D721Med (cell line): Measurements from ENCODE around the gene CADM1.

Experiments
- DNase-seq: peaks from one replicate; pipeline ENCODE4 v3.0.0; 2011; ENCODE audit warnings: low spot score; ENCODE audit not compliant: insufficient read length
- FAIRE-seq: peaks from 2 replicates; lab custom pipeline; 2011; peaks lifted over from hg19 to GRCh38; lab: Jason Lieb, UNC
- TF ChIP-seq, protein P1 (sequence below): IDR thresholded peaks from 2 replicates; pipeline ENCODE4 v1.5.1; 2012; ENCODE audit warnings: mild to moderate bottlenecking, control low read depth; ENCODE audit not compliant: insufficient read depth; ENCODE audit errors: missing control alignments

Gene CADM1

DNA sequence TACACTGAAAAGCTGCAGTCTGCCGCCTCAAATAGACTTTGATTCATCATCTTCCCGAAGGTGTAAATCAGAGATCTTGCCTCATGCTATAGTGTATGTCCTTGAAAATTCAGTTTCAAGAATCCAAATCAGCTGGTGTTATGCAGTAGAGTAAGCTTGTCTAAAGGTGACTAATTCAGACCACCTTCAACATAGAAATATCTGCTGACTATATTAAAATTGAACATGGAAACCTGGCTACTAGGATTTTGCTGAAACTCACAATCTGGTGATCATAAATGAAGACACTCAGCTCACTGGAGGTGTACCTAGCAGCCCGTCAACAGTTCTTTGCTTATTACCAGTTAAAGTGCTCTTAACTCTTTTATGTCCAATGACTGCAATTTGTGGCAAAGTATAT, 266.6 kb downstream of the CADM1 start:
- DNase-seq (no peak), FAIRE-seq (no peak)
- TF ChIP-seq, protein P1, sequence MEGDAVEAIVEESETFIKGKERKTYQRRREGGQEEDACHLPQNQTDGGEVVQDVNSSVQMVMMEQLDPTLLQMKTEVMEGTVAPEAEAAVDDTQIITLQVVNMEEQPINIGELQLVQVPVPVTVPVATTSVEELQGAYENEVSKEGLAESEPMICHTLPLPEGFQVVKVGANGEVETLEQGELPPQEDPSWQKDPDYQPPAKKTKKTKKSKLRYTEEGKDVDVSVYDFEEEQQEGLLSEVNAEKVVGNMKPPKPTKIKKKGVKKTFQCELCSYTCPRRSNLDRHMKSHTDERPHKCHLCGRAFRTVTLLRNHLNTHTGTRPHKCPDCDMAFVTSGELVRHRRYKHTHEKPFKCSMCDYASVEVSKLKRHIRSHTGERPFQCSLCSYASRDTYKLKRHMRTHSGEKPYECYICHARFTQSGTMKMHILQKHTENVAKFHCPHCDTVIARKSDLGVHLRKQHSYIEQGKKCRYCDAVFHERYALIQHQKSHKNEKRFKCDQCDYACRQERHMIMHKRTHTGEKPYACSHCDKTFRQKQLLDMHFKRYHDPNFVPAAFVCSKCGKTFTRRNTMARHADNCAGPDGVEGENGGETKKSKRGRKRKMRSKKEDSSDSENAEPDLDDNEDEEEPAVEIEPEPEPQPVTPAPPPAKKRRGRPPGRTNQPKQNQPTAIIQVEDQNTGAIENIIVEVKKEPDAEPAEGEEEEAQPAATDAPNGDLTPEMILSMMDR: no peak

DNA sequence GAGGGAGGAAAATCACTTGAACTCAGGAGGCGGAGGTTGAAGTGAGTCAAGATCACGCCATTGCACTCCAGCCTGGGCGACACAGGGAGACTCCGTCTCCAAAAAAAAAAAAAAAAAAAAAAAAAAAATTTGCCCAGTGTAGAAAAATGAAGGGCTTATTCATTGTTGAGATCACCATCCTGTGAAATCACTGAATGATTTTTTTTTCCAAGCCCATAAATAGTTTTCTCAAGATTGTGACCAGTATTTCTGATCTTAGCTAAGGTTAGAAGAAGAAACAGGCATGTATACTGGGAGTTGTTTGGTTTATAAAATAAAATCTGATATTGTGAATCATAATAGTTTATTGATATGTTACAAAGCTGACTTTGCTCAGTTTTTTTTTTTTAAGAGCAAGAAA, 269.4 kb downstream of the CADM1 start:
- DNase-seq (no peak), FAIRE-seq (no peak)
- TF ChIP-seq, protein P1: no peak

DNA sequence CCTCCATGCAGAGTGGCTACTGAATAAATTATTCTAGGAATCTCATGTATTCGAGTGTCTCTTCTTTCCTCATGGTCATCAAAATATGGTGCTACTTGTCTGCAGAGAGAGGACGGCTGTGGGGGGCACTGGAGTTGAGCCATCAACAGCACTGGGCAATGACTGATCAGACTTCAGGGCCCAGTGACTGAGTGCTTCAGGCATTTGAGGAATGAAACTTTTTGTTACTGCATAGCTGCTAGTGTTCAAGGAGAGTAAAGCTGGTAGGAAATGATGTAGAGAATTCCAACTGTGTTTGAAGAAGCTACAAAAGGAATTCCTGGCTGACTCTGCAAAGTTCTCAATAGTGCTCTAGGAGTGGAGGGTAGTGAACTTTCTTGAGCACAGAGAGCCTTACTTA, 277.7 kb downstream of the CADM1 start:
- FAIRE-seq (no peak), DNase-seq (no peak)

DNA sequence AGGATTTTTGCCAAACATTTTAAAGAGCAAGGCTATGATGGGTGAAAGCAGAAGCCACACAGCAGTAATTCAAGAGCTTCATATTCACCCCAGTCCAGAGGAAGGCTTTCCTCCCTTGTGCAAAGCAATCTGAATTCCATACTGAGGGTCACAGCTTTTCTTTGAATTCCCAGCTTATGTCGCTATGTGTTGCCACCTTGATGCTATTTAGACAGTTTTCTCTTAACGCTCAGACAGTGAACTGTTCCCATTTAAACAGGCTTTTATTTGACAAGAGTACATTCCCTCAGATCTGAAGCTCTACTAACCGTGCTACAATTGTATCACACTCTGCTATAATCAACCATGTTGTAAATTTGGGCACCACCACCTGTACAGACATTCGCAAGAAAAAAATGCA, 279.7 kb downstream of the CADM1 start:
- FAIRE-seq (no peak), DNase-seq (no peak)
- TF ChIP-seq, protein P1: no peak

More for the DNA sequence above, 277.7 kb downstream of the CADM1 start:
- TF ChIP-seq, protein P1: no peak

DNA sequence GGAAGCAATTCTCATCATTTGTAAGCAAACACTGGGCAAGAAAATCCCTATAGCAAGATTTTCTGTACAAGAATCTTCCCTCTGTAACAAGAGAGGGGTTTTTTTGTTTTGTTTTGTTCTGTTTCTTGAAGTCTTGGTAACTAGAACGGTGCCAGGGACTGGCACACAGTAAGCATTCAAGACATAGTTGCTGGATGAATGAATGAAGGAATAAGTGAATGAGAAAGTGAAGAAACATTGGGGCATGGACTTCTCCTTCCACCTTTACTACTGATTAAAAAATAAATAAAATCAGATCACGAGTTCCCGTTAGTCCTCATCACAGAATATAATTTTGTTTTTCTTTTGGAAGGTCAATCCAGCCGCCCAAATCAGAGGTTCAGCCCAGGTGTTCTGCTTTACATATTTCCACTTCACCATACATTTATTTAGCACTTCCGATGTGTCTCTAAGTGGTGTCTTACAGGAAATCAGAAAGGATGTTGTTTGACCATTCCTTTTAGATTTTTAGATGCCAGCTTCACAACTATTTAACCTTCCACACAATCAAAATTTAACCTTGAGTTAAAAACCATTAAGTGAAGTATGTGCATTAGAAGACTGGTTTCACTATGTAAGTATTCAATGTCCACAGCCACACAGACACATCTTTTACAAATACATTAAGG, 281.2 kb downstream of the CADM1 start:
- TF ChIP-seq, protein P1: no peak

DNA sequence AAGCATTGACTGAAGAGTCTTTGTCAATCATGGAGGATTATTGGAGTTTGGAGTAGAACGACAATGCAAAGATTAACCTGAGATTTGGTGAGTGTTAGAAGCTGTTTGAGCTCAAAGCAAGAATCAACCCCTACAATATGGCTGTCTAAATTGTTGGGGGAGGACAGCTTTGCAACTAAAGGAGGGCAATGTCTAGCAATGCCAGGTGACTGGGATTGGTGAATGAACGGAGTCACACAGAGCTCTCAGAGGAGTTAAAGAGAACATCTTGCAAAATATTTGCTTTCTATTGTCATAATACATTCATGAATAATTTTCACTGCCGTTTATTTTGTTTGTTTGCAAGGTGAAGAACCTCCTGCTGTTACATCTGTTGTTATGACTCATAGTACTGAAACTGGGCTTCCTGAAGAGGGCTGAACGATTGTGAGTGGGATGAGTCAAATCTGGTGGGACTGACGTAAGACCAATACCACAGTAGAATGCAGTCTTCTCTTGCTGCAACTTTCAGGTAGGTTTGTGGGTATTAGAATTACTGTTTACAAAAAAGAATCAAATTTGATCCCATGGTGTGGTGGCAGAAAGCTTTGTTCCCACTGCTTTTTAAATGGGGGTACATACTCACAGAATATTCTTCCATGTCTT, 281.9 kb downstream of the CADM1 start:
- TF ChIP-seq, protein P1: no peak
- DNase-seq (no peak), FAIRE-seq (no peak)

More for the DNA sequence above, 281.2 kb downstream of the CADM1 start:
- DNase-seq (no peak), FAIRE-seq (no peak)
